Testis (tissue), 2 donors: ENCODE measurements around the gene CCDC43.

Experiments used
- CTCF ChIP-seq, 3 experiments: fragments of 450-650 bp in 2 of 3; fragments of 200-600 bp in 1 of 3; sonication (generic) in 1 of 3; IDR thresholded peaks; one replicate each; pipeline ENCODE4 v1.5.1; 2016 to 2019; ENCODE audit warnings: antibody characterized with exemption in 3 of 3, mild to moderate bottlenecking in 2 of 3, moderate library complexity in 1 of 3
- POLR2A ChIP-seq: fragments of 450-650 bp; IDR thresholded peaks from one replicate; pipeline ENCODE4 v1.6.1; 2017; ENCODE audit warnings: antibody characterized with exemption, mild to moderate bottlenecking, moderate library complexity

DNA sequence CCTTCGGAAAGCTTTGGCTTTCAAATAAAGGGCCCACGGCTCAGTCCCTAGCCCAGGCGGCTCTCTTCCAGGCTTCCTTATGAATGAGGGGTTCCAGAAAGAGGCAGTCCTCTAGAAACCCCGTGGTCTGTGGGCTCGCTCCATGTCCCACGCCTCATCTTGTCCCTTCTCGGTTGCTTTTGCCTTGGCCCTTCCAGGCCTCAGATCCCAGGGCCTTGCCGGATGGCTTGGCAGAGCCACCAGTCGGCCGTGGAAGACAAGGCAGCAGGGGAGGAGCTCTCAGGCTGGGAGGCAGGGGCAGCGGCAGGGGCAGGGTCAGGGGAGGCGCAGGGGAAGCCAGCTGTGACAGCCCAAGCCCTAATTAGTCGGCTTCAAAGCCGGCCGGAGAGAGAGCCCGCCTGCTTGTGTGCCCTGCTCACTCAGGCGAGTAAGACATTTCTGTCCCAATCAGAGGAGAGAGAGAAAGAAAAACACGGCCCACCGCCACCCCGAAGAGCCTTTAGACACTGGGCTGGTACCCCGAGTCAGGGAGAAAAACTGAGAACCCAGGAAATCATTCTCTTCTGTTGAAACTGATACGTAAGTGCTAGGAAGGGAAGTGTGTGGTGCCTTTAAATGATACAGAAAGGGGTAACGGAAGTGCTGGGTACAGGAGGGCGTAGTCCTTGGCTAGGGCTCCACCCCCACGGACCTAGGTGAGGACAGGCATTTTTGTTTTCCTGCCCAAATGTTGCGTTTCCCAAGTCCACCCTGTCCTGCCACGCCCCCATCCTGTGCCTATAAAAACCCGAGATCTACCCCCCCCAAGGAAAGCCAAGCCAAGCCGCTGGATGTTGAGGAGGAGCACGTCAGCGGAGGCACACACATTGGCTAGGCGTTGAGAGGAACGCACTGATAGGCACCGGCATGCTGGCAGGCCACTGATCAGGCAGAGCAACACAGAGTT lies 61.1 kb downstream of the CCDC43 start:
- no peak for TF ChIP-seq CTCF (IDR thresholded peaks at IDR 0.05)
- TF ChIP-seq POLR2A: no peak
